HCT116 (cell line): Measurements from ENCODE around the gene CNTNAP3B. TPM values are rescaled to one million over a fixed set of nuclear protein-coding genes. Genes with fewer than 3 reads are reported as not detected.
"Not testable (repeated sequence)": the region's sequence is repeated elsewhere in the genome, so short reads cannot be mapped to it uniquely, and the experiment has no call there.

Source experiments
- ATAC-seq: fragments of 200-7000 bp; cut with Tn5 transposase; 2 replicates; pipeline ENCODE4 v1.9.1; 2020; ENCODE audit warnings: mild to moderate bottlenecking, moderate library complexity
- BruUV-seq: library from RNA; stranded (reverse); fragments of 400-500 nt; replicated peaks from 2 replicates; lab custom pipeline; 2021; lab: Mats Ljungman, UMichigan
- CTCF ChIA-PET: fragments of 300-600 bp; sonication (Branson Sonifier 250); formaldehyde crosslinking; loops from one replicate; lab custom pipeline; 2021; ENCODE audit warnings: antibody characterized with exemption; lab: Charles Lee
- POLR2A ChIA-PET: fragments of 300-600, 350-600 bp; sonication (Branson Sonifier 250); formaldehyde crosslinking; loops from one replicate; lab custom pipeline; 2021; ENCODE audit warnings: antibody characterized with exemption; lab: Charles Lee
- RAD21 ChIA-PET, 2 experiments: fragments of 300-600 bp; sonication (Branson Sonifier 250); formaldehyde crosslinking; loops; one replicate each; lab custom pipeline; 2023; ENCODE audit warnings: low total read pairs in 2 of 2; ENCODE audit not compliant: uncharacterized antibody in 2 of 2, unreplicated experiment in 2 of 2, low non-redundant PET in 1 of 2; lab: Charles Lee
- DNase-seq: peaks from one replicate; pipeline ENCODE4 v3.0.0-alpha.2; 2010; ENCODE audit warnings: low read depth, low spot score
- H2AFZ ChIP-seq: fragments of 200-600 bp; shearing (Covaris generic), sonication (generic); 2 replicates; pipeline ENCODE4 v1.6.1; 2017; ENCODE audit warnings: low read depth, mixed run types, mixed read lengths, antibody characterized with exemption, low read length; ENCODE audit not compliant: poor library complexity, severe bottlenecking
- H3K27ac ChIP-seq: 2 replicates; pipeline ENCODE4 v1.5.1; 2012; ENCODE audit warnings: low read depth, low read length
- H3K27me3 ChIP-seq: fragments of 200-600 bp; sonication (generic); 2 replicates; pipeline ENCODE4 v1.6.1; 2016; ENCODE audit warnings: mixed run types, low read length, mixed read lengths; ENCODE audit not compliant: insufficient read depth
- H3K36me3 ChIP-seq, 2 experiments: fragments of 200-500 bp in 1 of 2; fragments of 200-600 bp in 1 of 2; sonication (Bioruptor generic) in 1 of 2; sonication (generic) in 1 of 2; 2 replicates each; pipeline versions ENCODE4 v1.5.1 to v1.6.1; 2014 to 2016; ENCODE audit warnings: low read length in 2 of 2, inconsistent platforms in 1 of 2, mixed read lengths in 1 of 2, mixed run types in 1 of 2; ENCODE audit not compliant: insufficient read depth in 2 of 2, control insufficient read depth in 1 of 2
- H3K4me1 ChIP-seq, 2 experiments: fragments of 200-600 bp in 1 of 2; sonication (generic) in 1 of 2; 2 replicates each; pipeline versions ENCODE4 v1.5.1 to v1.6.1; 2012 to 2017; ENCODE audit warnings: low read length in 2 of 2, inconsistent platforms in 1 of 2, mild to moderate bottlenecking in 1 of 2, mixed read lengths in 1 of 2, mixed run types in 1 of 2, moderate library complexity in 1 of 2; ENCODE audit not compliant: insufficient read depth in 2 of 2, control insufficient read depth in 1 of 2
- H3K4me2 ChIP-seq: fragments of 200-600 bp; sonication (generic); 2 replicates; pipeline ENCODE4 v1.6.1; 2017; ENCODE audit warnings: mixed run types, low read length, mixed read lengths
- H3K4me3 ChIP-seq, 2 experiments: fragments of 200-600 bp in 1 of 2; sonication (generic) in 1 of 2; replicated peaks in 1 of 2; 2 replicates each; pipeline ENCODE4 v1.5.1; 2011 to 2016; ENCODE audit warnings: low read length in 2 of 2, control low read depth in 1 of 2, low read depth in 1 of 2, mild to moderate bottlenecking in 1 of 2, mixed read lengths in 1 of 2, mixed run types in 1 of 2
- H3K79me2 ChIP-seq: fragments of 200-600 bp; sonication (generic); 2 replicates; pipeline ENCODE4 v1.6.1; 2017; ENCODE audit warnings: mild to moderate bottlenecking, mixed run types, low read length, moderate library complexity, mixed read lengths; ENCODE audit not compliant: insufficient read depth
- H3K9ac ChIP-seq: fragments of 200-600 bp; sonication (generic); 2 replicates; pipeline ENCODE4 v1.6.1; 2016; ENCODE audit warnings: low read length, mixed read lengths
- H3K9me2 ChIP-seq: fragments of 200-600 bp; sonication (generic), shearing (Covaris generic); 2 replicates; pipeline ENCODE4 v1.6.1; 2017; ENCODE audit warnings: mixed run types, mild to moderate bottlenecking, moderate library complexity; ENCODE audit not compliant: insufficient read depth
- H3K9me3 ChIP-seq, 2 experiments: fragments of 200-500 bp in 1 of 2; fragments of 200-600 bp in 1 of 2; sonication (Bioruptor generic) in 1 of 2; sonication (generic) in 1 of 2; 2 replicates each; pipeline ENCODE4 v1.6.1; 2014 to 2017; ENCODE audit warnings: low read length in 2 of 2, mixed read lengths in 2 of 2, inconsistent platforms in 1 of 2, low read depth in 1 of 2, mild to moderate bottlenecking in 1 of 2, mixed run types in 1 of 2, moderate library complexity in 1 of 2; ENCODE audit not compliant: control insufficient read depth in 1 of 2, insufficient read depth in 1 of 2
- H4K20me1 ChIP-seq: fragments of 200-600 bp; sonication (generic), shearing (Covaris generic); 2 replicates; pipeline ENCODE4 v1.6.1; 2017; ENCODE audit warnings: mixed run types, mild to moderate bottlenecking, moderate library complexity; ENCODE audit not compliant: insufficient read depth
- intact Hi-C: fragments of 100-400 bp; cut with micrococcal nuclease; formaldehyde crosslinking; loops from 2 replicates; pipeline ENCODE4 v1.10.0; 2022
- total RNA-seq: library from RNA; stranded (reverse); gene quantifications from one replicate; pipeline ENCODE4 v1.2.1, GENCODE V29; 2021; ENCODE audit not compliant: unreplicated experiment

The CNTNAP3B gene
- total RNA-seq, 1 experiment from 2014 or later: 24.3 TPM

GRCh38 chr9:42044422-42045010 is 84.7 kb downstream of the CNTNAP3B start:
- intact Hi-C loops, H3K4me2 ChIP-seq, H3K4me3 ChIP-seq, H3K27me3 ChIP-seq, ATAC-seq, H2AFZ ChIP-seq, H3K4me1 ChIP-seq, H3K9me3 ChIP-seq, H4K20me1 ChIP-seq, RAD21 ChIA-PET, H3K9me2 ChIP-seq, CTCF ChIA-PET, BruUV-seq, H3K79me2 ChIP-seq, H3K9ac ChIP-seq, H3K36me3 ChIP-seq, H3K27ac ChIP-seq, POLR2A ChIA-PET, DNase-seq: not testable (repeated sequence)

- RAD21 ChIA-PET, POLR2A ChIA-PET: not testable (repeated sequence)
These were observed 95.7 kb downstream of the CNTNAP3B start for GRCh38 chr9:42033541-42033940.

GRCh38 chr9:42020639-42021038 is 108.6 kb downstream of the CNTNAP3B start:
- H3K9me2 ChIP-seq, H3K4me2 ChIP-seq, POLR2A ChIA-PET, CTCF ChIA-PET, BruUV-seq, H3K4me1 ChIP-seq, H3K9me3 ChIP-seq, H3K27ac ChIP-seq, H2AFZ ChIP-seq, H3K4me3 ChIP-seq, H3K79me2 ChIP-seq, RAD21 ChIA-PET, H3K9ac ChIP-seq, H3K27me3 ChIP-seq, H3K36me3 ChIP-seq, DNase-seq, intact Hi-C loops, ATAC-seq, H4K20me1 ChIP-seq: not testable (repeated sequence)

More at GRCh38 chr9:42033541-42033940, 95.7 kb downstream of the CNTNAP3B start:
- ATAC-seq, H3K27ac ChIP-seq, H3K36me3 ChIP-seq, H3K9ac ChIP-seq, H3K4me1 ChIP-seq, DNase-seq, H3K27me3 ChIP-seq, H4K20me1 ChIP-seq, H3K4me2 ChIP-seq, H3K79me2 ChIP-seq, H3K4me3 ChIP-seq, H3K9me2 ChIP-seq, CTCF ChIA-PET, H3K9me3 ChIP-seq, H2AFZ ChIP-seq, BruUV-seq, intact Hi-C loops: not testable (repeated sequence)
